Adrenal gland (tissue), 5 donors: ENCODE results near the gene PTPN3.

Experiments used
- CTCF ChIP-seq, 6 experiments: fragments of 450-650 bp in 4 of 6; fragments of 200-600 bp in 2 of 6; sonication (generic) in 1 of 6; IDR thresholded peaks; 1 replicate in 5 of 6; 2 replicates in 1 of 6; pipeline versions ENCODE4 v1.5.1 to v1.8.0; 2016 to 2021; ENCODE audit warnings: antibody characterized with exemption in 6 of 6, mild to moderate bottlenecking in 2 of 6, moderate library complexity in 1 of 6
- POLR2A ChIP-seq, 2 donors: fragments of 450-650 bp; IDR thresholded peaks; one replicate each; pipeline ENCODE4 v1.6.1; 2017; ENCODE audit warnings: antibody characterized with exemption in 2 of 2, mild to moderate bottlenecking in 2 of 2, moderate library complexity in 1 of 2
- donor health status: DM: no; HTN: no; CAD: no.

- TF ChIP-seq CTCF (IDR thresholded peaks at IDR 0.05) = no peak
- TF ChIP-seq POLR2A (IDR thresholded peaks at IDR 0.05) = no peak
Measured at GRCh38 chr9:109454041-109454440, 44.1 kb downstream of the PTPN3 start.
